H1 (cell line): Measurements from ENCODE around the gene TSPAN2. TPM values are rescaled to one million over a fixed set of nuclear protein-coding genes. Genes with fewer than 3 reads are reported as not detected.

ENCODE experiments used
- CTCF ChIA-PET: fragments of 300-600 bp; sonication (Branson Sonifier 250); formaldehyde crosslinking; loops from one replicate; lab custom pipeline; 2021; ENCODE audit not compliant: partially characterized antibody; lab: Charles Lee
- POLR2A ChIA-PET: fragments of 300-600 bp; sonication (Branson Sonifier 250); formaldehyde crosslinking; loops from one replicate; lab custom pipeline; 2021; ENCODE audit warnings: inconsistent platforms; ENCODE audit not compliant: partially characterized antibody; lab: Charles Lee
- DNase-seq, 2 experiments: peaks; one replicate each; pipeline versions ENCODE4 v3.0.0 to v3.0.0-alpha.2; 2010 to 2022; ENCODE audit warnings: low spot score in 2 of 2, low read depth in 1 of 2, mixed read lengths in 1 of 2
- FAIRE-seq: peaks from 2 replicates; lab custom pipeline; 2011; peaks lifted over from hg19 to GRCh38; lab: Jason Lieb, UNC
- H2AFZ ChIP-seq: 2 replicates; pipeline ENCODE4 v1.8.1; 2012; ENCODE audit warnings: low read length, inconsistent platforms
- H2AK5ac ChIP-seq: 2 replicates; pipeline ENCODE4 v1.6.1; 2013; ENCODE audit warnings: low read depth, low read length
- H2BK120ac ChIP-seq: replicated peaks from 2 replicates; pipeline ENCODE3; 2013; ENCODE audit warnings: low read depth, low read length, inconsistent platforms
- H2BK12ac ChIP-seq: 2 replicates; pipeline ENCODE4 v1.6.1; 2013; ENCODE audit warnings: low read depth, low read length
- H2BK15ac ChIP-seq: 2 replicates; pipeline ENCODE4 v1.6.1; 2013; ENCODE audit warnings: low read length
- H2BK20ac ChIP-seq: 2 replicates; pipeline ENCODE4 v1.6.1; 2013; ENCODE audit warnings: low read length
- H2BK5ac ChIP-seq: 2 replicates; pipeline ENCODE4 v1.6.1; 2013; ENCODE audit warnings: low read depth, low read length
- H3K14ac ChIP-seq: 2 replicates; pipeline ENCODE4 v1.6.1; 2013; ENCODE audit warnings: inconsistent platforms; ENCODE audit not compliant: insufficient read length
- H3K18ac ChIP-seq: 2 replicates; pipeline ENCODE4 v1.6.1; 2013; ENCODE audit warnings: low read length; ENCODE audit errors: extremely low read depth
- H3K23ac ChIP-seq: 2 replicates; pipeline ENCODE4 v1.6.1; 2013; ENCODE audit warnings: inconsistent platforms; ENCODE audit not compliant: insufficient read length
- H3K23me2 ChIP-seq: 2 replicates; pipeline ENCODE4 v1.6.1; 2013; ENCODE audit warnings: low read depth, low read length
- H3K27ac ChIP-seq: 2 replicates; pipeline ENCODE4 v1.6.1; 2011; ENCODE audit warnings: low read depth, low read length, inconsistent platforms
- H3K27me3 ChIP-seq, 4 experiments: replicated peaks in 1 of 4; 1 replicate in 1 of 4; 2 replicates in 3 of 4; pipeline versions ENCODE4 v1.6.1 to v1.8.1; 2011 to 2013; ENCODE audit warnings: low read length in 3 of 4, mild to moderate bottlenecking in 3 of 4, inconsistent platforms in 2 of 4, mixed read lengths in 2 of 4, moderate library complexity in 1 of 4; ENCODE audit not compliant: control insufficient read depth in 3 of 4, insufficient read depth in 3 of 4; ENCODE audit errors: extremely low read depth in 1 of 4
- H3K36me3 ChIP-seq, 4 experiments: 2 replicates each; pipeline versions ENCODE4 v1.6.1 to v1.8.1; 2011 to 2013; ENCODE audit warnings: mild to moderate bottlenecking in 4 of 4, low read length in 3 of 4, moderate library complexity in 2 of 4, control low read depth in 1 of 4, inconsistent platforms in 1 of 4; ENCODE audit not compliant: insufficient read depth in 4 of 4, control insufficient read depth in 2 of 4
- H3K4ac ChIP-seq: replicated peaks from 2 replicates; pipeline ENCODE3; 2013; ENCODE audit warnings: low read length, low read depth, mixed read lengths, inconsistent platforms; ENCODE audit not compliant: insufficient read length
- H3K4me1 ChIP-seq, 4 experiments: replicated peaks in 1 of 4; 1 replicate in 1 of 4; 2 replicates in 3 of 4; pipeline versions ENCODE4 v1.6.1 to v1.8.1; 2011 to 2013; ENCODE audit warnings: low read length in 3 of 4, inconsistent platforms in 2 of 4, mixed read lengths in 1 of 4; ENCODE audit not compliant: insufficient read depth in 4 of 4, control insufficient read depth in 3 of 4
- H3K4me2 ChIP-seq, 2 experiments: 2 replicates each; pipeline versions ENCODE4 v1.6.1 to v1.8.1; 2011 to 2013; ENCODE audit warnings: low read depth in 2 of 2, low read length in 2 of 2, control low read depth in 1 of 2, inconsistent platforms in 1 of 2, mild to moderate bottlenecking in 1 of 2; ENCODE audit not compliant: insufficient read depth in 1 of 2
- H3K4me3 ChIP-seq, 4 experiments: fragments of 200-600, 300-600 bp in 1 of 4; sonication (generic), shearing (Covaris generic), sonication (Bioruptor Twin) in 1 of 4; 2 replicates each; pipeline versions ENCODE4 v1.5.1 to v1.8.1; 2011 to 2016; ENCODE audit warnings: low read length in 4 of 4, low read depth in 3 of 4, control low read depth in 2 of 4, inconsistent platforms in 2 of 4, mild to moderate bottlenecking in 2 of 4, mixed read lengths in 1 of 4, moderate library complexity in 1 of 4; ENCODE audit not compliant: insufficient read depth in 2 of 4; ENCODE audit errors: extremely low read depth in 1 of 4
- H3K56ac ChIP-seq: replicated peaks from 2 replicates; pipeline ENCODE3; 2013; ENCODE audit warnings: low read depth, mild to moderate bottlenecking, mixed read lengths, low read length, inconsistent platforms; ENCODE audit not compliant: insufficient read length
- H3K79me1 ChIP-seq: 2 replicates; pipeline ENCODE4 v1.6.1; 2013; ENCODE audit warnings: low read depth, low read length, control low read depth
- H3K79me2 ChIP-seq, 2 experiments: 2 replicates each; pipeline versions ENCODE4 v1.6.1 to v1.8.1; 2012 to 2013; ENCODE audit warnings: low read length in 2 of 2, mild to moderate bottlenecking in 2 of 2, inconsistent platforms in 1 of 2; ENCODE audit not compliant: insufficient read depth in 2 of 2, control insufficient read depth in 1 of 2
- H3K9ac ChIP-seq, 4 experiments: replicated peaks in 1 of 4; 1 replicate in 1 of 4; 2 replicates in 3 of 4; pipeline versions ENCODE4 v1.6.1 to v1.8.1; 2011 to 2013; ENCODE audit warnings: low read depth in 3 of 4, low read length in 3 of 4, control low read depth in 2 of 4, mild to moderate bottlenecking in 2 of 4, moderate library complexity in 2 of 4, inconsistent platforms in 1 of 4; ENCODE audit errors: extremely low read depth in 1 of 4
- H3K9me3 ChIP-seq, 2 experiments: 2 replicates each; pipeline versions ENCODE4 v1.6.1 to v1.8.1; 2012 to 2013; ENCODE audit warnings: mild to moderate bottlenecking in 2 of 2, moderate library complexity in 2 of 2, control low read depth in 1 of 2, inconsistent platforms in 1 of 2, low read depth in 1 of 2, low read length in 1 of 2, mixed read lengths in 1 of 2; ENCODE audit not compliant: insufficient read depth in 2 of 2
- H4K20me1 ChIP-seq, 2 experiments: replicated peaks in 1 of 2; 2 replicates each; pipeline versions ENCODE3 to v1.8.1; 2011 to 2013; ENCODE audit warnings: inconsistent platforms in 2 of 2, low read length in 2 of 2, mild to moderate bottlenecking in 1 of 2; ENCODE audit not compliant: insufficient read depth in 2 of 2, control insufficient read depth in 1 of 2
- H4K5ac ChIP-seq: 2 replicates; pipeline ENCODE4 v1.6.1; 2013; ENCODE audit warnings: low read length, low read depth, mixed read lengths, inconsistent platforms; ENCODE audit not compliant: insufficient read length
- H4K8ac ChIP-seq: 2 replicates; pipeline ENCODE4 v1.8.0; 2013; ENCODE audit warnings: mild to moderate bottlenecking, moderate library complexity, low read length, inconsistent platforms; ENCODE audit not compliant: insufficient read depth; ENCODE audit errors: extremely low read depth
- H4K91ac ChIP-seq: replicated peaks from 2 replicates; pipeline ENCODE3; 2013; ENCODE audit warnings: low read length, mixed read lengths, inconsistent platforms; ENCODE audit not compliant: insufficient read length
- ASH2L ChIP-seq: fragments of 200-600, 300-600 bp; sonication (generic); IDR thresholded peaks from one replicate; pipeline ENCODE4 v1.7.1; 2017; ENCODE audit warnings: low read length
- ATF2 ChIP-seq: IDR thresholded peaks from 2 replicates; pipeline ENCODE4 v1.6.1; 2012; ENCODE audit warnings: low read length, inconsistent platforms
- BCL11A ChIP-seq, 2 experiments: IDR thresholded peaks; one replicate each; pipeline ENCODE4 v1.6.1; 2011; ENCODE audit warnings: low read depth in 2 of 2, low read length in 2 of 2, mild to moderate bottlenecking in 2 of 2
- CEBPB ChIP-seq: IDR thresholded peaks from 2 replicates; pipeline ENCODE4 v1.6.1; 2012; ENCODE audit warnings: low read depth, low read length
- EZH2 ChIP-seq: fragments of 200-600 bp; sonication (generic); IDR thresholded peaks from 2 replicates; pipeline ENCODE4 v1.7.1; 2012; ENCODE audit warnings: low read depth, mild to moderate bottlenecking, moderate library complexity, low read length, inconsistent platforms; ENCODE audit not compliant: severe bottlenecking
- RNF2 ChIP-seq: fragments of 200-900, 300-1000 bp; sonication (generic); IDR thresholded peaks from 2 replicates; pipeline ENCODE4 v1.7.1; 2016; ENCODE audit warnings: borderline replicate concordance, low read depth, mild to moderate bottlenecking, antibody characterized with exemption, low read length; ENCODE audit not compliant: poor library complexity, severe bottlenecking; ENCODE audit errors: missing control alignments
- SUZ12 ChIP-seq: fragments of 200-600 bp; sonication (generic); IDR thresholded peaks from 2 replicates; pipeline ENCODE4 v1.6.1; 2012; ENCODE audit warnings: mild to moderate bottlenecking, inconsistent platforms, low read length, moderate library complexity, mixed read lengths
- TCF12 ChIP-seq: IDR thresholded peaks from 2 replicates; pipeline ENCODE4 v1.6.1; 2011; ENCODE audit warnings: low read depth, mild to moderate bottlenecking, low read length
- polyA plus RNA-seq, 7 experiments: library from polyadenylated mRNA; depleted of rRNA in 3 of 7; stranded (reverse) in 5 of 7; unstranded in 2 of 7; fragments of >200 nt in 5 of 7; fragments of 200-250 nt in 2 of 7; gene quantifications; 1 replicate in 5 of 7; 2 replicates in 1 of 7; 4 replicates in 1 of 7; pipeline versions ENCODE4 v1.2.1 to v1.2.3, GENCODE V29; 2011 to 2013; ENCODE audit warnings: missing spikeins in 2 of 7, mixed read lengths in 2 of 7
- total RNA-seq: library from RNA; stranded (reverse); fragmentation: NEBNext Ultra II Directional; extraction: Animal tissue kit (Norgen Biotek cat#: 25700); gene quantifications from 2 replicates; pipeline ENCODE4 v1.2.1, GENCODE V29; 2021

The TSPAN2 gene
- total and polyA plus RNA-seq, 2 of the 8 experiments (the other 6 are each of a cell fraction or from before 2014, with no cell fraction given): 7.4 to 14.2 TPM

- no peak overlapping the region for H4K8ac ChIP-seq
- no peaks in the 10 kb centered on the region for H3K23me2 ChIP-seq
- no peak overlapping the region for H2AFZ ChIP-seq
- FAIRE-seq: no peak
- no peaks in the 10 kb centered on the region; a peak in 1 of 7 replicates for H3K4me1 ChIP-seq
- no peak overlapping the region for H3K4ac ChIP-seq
- no peak overlapping the region for H2AK5ac ChIP-seq
- H3K14ac ChIP-seq: no peak overlapping the region
- H4K20me1 ChIP-seq: no peaks in the 10 kb centered on the region
- no peak overlapping the region for H2BK5ac ChIP-seq
- no peak overlapping the region for H4K5ac ChIP-seq
- no peaks in the 10 kb centered on the region for H3K36me3 ChIP-seq
- no peak overlapping the region for H3K18ac ChIP-seq
- POLR2A ChIA-PET: interaction anchor here (1.3 kb wide), 1 partner anchor 31 kb away, joined by 3 read pairs; no protein-coding TSS in a partner anchor
- no peak overlapping the region for H3K23ac ChIP-seq
- H3K4me3 ChIP-seq: no peak overlapping the region
- H3K9me3 ChIP-seq: peaks cover 10 to 17% of the 10 kb centered on the region in 2 experiments
- no peak overlapping the region for H3K56ac ChIP-seq
- TF ChIP-seq CEBPB: no peak
- TF ChIP-seq SUZ12: no peak
- TF ChIP-seq BCL11A (IDR thresholded peaks at IDR 0.05; ENCODE audit: low read depth in 2 of 2, low read length in 2 of 2): no peak
- TF ChIP-seq RNF2: no peak
- TF ChIP-seq TCF12: no peak
- TF ChIP-seq ATF2: no peak
- TF ChIP-seq EZH2: no peak
- TF ChIP-seq ASH2L: no peak
- TF ChIP-seq, all 59 proteins: peak for 0
- no peak overlapping the region for H3K9ac ChIP-seq
- DNase-seq: no peak
- H3K4me2 ChIP-seq: no peak overlapping the region
- H2BK20ac ChIP-seq: no peak overlapping the region
- no peaks in the 10 kb centered on the region for H3K79me1 ChIP-seq
- no peaks in the 10 kb centered on the region for H3K79me2 ChIP-seq
- no peak overlapping the region for H2BK12ac ChIP-seq
- H2BK15ac ChIP-seq: no peak overlapping the region
- CTCF ChIA-PET: interaction anchor here (0.6 kb wide), 3 partner anchors 24 to 326 kb away, joined by 3 read pairs; no protein-coding TSS in a partner anchor
- no peak overlapping the region for H2BK120ac ChIP-seq
- no peaks in the 10 kb centered on the region for H3K27me3 ChIP-seq
- no peak overlapping the region for H4K91ac ChIP-seq
- H3K27ac ChIP-seq: no peak overlapping the region
Observed at GRCh38 chr1:115118086-115118485, 28.8 kb upstream of the TSPAN2 start.
